HS-27A (cell line): Measurements from ENCODE around the gene CHD5.

Source experiments
- DNase-seq: peaks from one replicate; pipeline ENCODE4 v3.0.0-alpha.2; 2012; ENCODE audit warnings: low read depth, missing footprints

CHD5 gene

DNA sequence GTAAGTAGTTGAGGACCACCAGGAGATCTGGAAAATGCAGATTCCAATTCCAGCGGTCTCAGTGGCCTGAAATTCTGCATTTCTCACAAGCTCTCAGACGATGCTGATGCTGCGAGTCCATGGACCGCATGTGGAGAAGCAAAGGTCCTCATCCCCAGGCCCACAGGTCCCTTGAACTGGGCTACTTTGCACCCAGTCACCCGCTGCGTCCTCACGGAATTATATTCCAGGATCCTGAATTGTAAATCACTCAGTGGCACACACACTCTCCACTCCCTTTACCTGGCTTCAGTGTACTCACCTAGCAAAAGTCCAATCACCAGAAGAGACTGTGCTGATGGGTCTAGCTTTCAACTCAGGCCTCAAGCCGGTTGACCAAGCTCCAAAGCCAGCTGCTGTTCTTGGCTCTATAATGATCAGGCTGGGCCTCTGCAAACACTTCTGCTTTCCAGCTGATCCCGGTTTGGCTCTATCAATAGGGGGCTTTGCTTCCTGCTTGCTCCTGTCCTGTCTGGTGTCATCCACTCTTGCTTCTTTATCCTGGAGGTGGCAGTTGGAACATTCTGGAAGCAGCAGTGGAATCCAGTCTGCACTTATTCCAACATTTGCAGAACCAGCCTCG is 20.2 kb upstream of the CHD5 start:
- DNase-seq = no peak

DNA sequence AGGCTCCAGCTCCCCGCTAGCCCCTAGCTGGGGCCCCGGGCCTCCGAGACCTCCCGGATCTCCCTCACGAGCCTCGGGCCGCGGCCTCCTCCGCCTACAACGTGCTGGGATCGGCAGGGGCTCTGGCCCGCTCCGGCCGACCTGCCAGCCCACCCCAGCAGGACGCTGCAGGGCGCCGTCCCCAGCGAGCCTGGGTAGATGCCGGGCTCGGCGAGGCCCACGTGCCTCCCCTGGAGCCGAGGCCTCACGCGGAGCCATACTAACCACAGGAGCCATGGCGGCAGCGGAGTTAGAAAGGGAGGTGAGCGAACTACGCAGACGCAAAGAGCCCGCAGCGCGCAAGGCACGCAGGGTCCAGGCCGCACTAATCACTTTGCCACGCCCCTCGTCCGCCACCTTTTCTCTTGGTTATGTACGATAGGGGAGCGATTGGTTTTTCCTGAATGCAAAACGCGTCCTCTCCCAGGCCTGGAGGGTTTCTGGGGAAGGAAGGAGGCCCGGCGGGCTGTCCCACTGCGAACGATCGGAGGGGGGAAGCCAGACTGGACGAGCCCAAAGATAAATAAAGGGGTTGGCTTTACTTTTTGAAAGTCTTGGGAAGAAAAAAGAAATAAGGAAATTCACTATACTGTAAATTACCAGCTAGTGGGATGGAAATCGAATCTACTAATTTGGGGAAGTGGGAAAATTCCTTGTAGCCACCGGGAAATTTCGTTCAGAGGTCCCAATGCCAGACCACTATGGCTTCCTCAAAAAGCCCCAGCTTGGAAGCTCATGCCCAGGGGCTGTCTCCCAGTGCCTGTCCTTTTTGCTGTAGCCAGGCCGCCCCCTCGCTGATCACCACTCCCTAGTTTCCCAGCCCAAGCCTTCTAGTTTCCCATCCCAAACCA is 19.4 kb upstream of the CHD5 start, which contains the start of gene RPL22:
RPL22 (minus strand) TSS at position 298 of the 890 bp plus-strand sequence; CDS start at position 276, 22 bp downstream.
- peak; percentile 99 for DNase-seq

DNA sequence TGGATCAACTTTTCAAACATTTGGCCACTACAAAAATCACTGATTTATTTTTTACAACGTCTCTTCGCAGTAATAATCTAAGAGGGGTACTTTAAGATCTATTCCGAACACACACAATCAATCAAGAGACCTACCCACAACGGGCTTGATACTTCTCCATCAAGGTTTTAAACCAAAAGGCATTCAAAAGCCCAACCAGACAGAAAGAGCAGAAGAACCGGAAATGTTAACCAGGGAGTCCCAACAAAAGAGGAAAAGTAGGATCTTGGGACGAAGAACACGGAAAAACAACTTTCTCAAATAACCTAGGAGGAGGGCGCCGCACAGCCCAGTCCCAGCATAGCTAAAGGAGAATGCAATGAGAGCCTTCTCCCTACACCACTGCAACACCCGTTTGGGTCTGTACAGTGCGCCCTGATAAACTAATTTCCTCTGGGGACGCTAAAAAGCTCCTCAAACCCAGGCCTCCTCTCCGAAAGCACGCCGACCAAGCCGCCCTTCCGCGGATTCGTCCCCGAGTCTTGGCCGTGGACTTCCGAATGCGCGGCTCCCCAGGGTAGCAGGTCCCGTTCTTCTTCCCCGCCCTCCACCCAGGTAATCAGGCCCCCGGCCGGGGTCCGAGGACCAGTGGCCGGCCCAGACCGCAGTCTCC is 18.7 kb upstream of the CHD5 start:
- no peak for DNase-seq

DNA sequence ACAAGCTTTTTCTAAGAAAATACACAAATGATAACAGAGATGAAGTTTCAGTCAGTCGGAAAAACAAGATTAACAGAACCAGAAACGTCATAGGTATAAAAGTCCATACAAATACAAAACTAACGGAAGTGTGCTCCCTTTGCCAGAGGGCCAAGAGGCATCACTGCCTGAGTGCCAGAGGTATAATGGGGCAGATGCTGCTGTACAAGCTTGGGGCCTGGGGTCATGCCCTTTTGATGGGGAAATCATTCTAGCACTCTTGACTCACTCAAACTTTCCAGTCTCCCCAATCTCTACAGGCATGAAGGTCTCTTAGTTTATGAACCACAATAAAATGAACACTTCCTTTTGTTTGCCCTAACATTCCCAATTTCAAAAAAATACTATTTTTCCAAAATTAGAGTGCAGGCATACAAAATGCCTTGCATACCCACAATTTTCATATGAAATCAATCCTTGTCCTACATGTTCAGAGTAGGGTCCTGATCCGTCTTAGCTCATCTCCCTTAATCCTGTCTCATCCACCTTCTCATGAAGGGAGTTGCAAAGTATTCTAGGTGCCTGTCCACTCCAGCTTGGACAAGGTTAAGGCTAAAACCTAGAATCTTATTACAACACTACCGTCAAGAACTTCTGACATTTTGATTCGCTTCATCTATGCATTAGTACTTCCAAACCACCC is 17.8 kb upstream of the CHD5 start:
- no peak for DNase-seq

DNA sequence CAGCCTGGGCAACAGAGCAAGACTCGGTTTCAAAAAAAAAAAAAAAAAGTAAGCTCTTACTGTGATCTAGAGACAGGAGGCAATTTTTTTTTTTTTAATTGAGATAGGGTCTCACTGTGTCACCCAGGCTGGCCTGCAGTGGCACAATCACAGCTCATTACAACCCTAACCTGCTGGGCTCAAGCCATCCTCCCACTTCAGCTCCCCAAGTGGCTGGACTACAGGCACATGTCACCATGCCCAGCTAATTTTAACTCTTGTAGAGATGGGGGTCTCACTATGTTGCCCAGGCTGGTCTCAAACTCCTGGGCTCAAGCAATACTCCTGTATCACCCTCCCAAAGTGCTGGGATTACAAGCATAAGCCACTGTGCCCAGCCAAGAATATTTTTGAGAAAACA is 11.8 kb upstream of the CHD5 start:
- no peak for DNase-seq

DNA sequence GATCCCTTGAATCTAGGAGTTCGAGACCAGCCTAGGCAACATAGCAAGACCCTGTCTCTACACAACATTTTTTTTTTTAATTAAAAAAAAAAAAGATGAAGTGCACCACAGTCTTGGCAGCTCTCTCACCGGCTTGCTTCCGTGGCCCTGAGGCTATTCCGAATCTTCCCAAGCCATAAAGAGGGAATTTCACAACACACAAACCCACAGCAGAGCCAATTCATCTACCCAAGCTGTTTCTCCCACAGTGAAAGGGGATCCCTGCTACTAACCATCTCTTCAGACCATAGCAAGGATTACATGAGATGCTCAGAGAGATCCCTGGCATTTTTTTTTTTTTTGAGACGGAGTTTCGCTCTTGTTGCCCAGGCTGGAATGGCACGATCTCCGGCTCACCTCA is 8.3 kb upstream of the CHD5 start:
- no peak for DNase-seq

DNA sequence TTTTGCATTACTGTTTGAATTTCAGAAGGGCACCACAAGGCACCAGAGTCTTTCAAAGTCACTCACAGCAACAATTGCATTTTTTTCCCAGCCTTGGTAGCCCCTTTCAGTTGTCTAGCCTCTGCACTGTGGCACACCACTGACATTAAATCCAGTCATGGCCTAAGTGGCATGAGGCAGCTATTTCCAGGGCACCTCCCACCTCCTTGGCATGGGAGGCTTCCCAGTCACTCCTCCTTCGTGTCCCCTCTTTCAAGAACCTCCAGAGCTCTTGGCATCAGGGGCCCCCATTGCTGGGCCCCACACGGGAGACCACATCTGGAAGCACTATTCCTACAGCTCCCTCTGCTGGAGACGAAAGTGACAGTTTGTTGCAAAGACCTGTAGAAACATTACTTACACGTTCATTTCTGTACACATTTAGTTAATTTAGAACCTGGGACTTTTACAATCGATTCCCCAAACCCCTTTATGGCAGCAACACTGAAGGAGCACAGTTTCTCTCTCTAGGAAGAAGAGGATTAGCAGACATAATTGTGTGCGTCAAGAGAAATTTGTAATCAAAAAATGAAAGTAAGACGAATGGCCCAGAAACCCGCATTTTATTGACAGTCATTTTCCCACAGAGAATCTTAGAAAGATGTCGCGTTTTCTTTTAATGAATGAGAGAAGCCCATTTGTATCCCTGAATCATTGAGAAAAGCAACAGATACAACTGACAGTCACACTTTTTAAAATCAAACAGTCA is 5.7 kb upstream of the CHD5 start:
- no peak for DNase-seq

DNA sequence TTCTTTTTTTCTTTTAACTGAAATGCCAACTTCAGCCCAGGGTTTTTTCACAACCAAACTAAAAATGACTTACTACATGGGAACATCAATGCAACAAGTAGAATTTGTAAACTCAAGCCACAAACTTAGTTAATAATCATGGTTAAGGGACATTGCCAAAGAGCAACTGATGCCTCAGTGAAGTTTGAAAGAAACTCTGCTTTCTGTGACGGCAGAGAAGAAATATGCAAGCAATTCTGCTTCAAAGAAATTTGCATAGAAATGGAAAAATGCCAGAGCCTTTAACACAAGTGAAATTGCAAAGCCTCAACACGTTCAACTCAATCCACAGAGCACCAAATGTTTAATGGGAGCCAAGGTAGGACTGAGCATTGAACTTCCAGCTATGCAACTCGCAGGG is 5.0 kb upstream of the CHD5 start:
- DNase-seq = no peak

DNA sequence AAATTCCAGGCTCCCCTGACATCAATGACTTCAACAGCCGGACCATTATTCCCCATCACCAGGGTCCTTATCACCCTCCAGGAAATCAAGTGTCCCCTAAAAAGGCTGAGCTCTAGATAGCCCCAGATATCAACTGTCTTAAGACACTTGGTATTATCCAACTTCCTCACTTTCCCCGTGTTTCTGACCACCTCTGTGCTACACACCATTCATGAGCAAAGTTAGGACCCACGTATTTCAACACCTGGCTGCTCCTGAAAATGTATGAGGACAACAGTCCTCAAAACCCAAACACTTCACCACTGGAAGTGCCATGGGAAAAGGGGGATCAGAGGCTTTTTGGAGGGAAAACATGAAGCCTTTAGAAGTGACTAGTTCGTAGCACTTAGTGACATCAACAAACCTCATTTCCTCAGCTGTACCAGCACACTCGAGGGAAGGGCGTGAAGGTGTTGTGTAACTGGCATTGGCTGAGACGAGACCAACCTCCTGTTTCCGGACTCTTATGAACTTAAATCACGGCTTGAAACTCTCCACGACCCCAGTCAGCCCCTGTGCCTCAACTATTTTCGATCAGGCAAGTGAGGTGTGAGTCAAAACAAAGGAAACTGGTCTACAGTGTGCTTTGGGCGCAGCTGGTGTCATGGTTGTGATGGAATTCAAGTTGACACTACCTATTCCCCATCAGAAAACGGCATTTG is 4.1 kb upstream of the CHD5 start:
- DNase-seq = no peak

DNA sequence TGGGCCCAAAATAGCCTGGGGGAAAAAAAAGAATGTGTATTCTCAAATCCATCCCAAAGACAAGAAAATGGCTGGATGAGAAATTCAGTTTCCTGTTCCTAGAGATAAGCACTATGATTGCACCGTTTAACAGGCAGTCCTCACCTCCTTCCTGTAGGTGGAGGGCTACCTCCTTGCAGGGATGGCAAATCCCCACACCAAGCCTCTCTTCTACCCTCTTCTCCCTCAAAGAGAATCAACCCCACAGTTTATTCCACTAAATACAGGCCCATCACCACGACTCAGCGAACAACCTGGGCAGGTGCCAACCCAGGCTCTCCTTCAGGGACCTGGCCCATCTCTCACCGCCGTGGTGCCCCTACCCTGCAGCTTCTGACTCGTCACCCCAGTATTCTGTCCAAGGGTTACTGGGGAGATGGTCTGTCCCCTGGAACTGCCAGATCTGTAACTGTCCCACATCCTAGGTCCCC is 3.4 kb upstream of the CHD5 start:
- no peak for DNase-seq

DNA sequence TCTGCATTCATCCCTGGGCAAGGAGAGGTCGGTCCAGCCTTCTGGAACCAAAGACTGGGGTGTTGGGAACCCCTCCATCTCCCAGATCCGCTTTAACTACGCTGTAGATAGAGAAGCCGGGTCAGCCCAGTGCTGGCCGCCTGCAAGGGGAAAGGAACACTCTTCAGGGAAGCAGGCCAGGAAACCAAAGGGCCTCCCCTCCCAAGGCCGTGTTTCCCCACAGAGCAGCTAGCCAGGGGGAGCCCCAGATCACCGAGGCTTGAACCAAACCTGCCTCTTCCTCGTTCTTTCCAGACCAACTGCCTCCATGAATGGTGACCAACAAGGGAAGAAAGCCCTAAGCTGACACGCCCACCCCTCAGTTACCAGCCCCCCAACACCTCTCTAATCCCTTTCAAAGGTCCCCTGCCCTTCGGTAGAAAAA is 1.2 kb upstream of the CHD5 start:
- no peak for DNase-seq

DNA sequence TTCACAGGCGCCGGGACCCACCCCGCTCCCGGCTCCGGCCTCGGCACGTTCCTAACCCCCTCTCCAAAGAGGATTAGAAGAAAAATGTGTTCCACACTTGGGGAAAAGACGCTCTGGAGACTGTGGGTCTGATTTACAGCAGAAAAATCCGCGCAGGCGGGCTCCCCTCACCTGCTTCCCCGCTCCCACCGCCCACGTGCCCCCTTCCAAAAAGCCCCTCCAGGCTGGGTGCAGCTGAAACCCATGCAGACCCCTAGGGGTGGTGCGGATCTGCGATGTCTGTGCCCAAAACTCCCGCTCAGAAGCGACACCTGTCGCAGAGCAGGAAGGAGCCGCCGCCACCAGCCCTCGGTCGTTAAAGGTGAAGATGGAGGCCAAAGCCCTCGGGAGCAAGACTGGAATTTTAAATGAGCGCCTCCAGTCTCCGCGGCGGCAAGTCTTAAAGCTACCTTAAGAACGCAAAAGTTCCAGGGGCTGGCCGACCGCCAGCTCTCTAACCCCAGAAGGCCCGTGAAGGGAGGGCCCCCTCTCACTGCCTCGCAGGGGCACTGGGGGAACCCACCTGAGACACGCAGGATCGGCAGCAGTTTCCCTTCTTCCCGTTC is 688 bp upstream of the CHD5 start:
- no peak for DNase-seq

DNA sequence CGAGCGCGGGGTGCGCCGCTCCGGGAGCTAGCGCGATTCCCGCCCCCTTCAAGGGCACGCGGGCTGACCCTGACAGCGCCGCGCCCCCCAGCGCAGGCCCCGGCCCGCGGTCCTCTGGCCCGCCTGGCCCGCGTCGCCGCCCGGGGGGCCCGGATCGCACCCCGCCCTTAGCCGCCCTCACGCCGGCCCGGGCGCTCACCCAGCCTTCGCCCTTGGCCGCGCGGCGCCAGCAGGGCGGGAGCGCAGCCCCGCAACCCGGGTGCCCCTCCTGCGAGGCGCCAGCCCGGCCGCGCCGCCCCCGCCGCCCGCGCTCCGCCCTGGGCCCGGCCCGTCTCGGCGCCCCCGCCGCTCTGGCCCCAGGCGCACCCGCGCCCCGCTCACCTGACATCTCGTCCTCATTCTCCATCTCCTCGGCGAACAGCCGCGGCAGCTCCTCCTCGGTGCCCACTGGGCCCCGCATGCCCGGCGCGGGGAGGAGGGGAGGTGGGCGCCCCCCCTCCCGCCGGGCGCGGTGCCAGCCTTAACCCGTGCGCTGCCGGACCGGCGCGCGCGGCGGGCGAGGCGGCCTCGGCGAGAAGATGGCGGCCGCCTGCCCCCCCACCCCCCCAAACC is 451 bp downstream of the CHD5 start:
- no peak for DNase-seq

DNA sequence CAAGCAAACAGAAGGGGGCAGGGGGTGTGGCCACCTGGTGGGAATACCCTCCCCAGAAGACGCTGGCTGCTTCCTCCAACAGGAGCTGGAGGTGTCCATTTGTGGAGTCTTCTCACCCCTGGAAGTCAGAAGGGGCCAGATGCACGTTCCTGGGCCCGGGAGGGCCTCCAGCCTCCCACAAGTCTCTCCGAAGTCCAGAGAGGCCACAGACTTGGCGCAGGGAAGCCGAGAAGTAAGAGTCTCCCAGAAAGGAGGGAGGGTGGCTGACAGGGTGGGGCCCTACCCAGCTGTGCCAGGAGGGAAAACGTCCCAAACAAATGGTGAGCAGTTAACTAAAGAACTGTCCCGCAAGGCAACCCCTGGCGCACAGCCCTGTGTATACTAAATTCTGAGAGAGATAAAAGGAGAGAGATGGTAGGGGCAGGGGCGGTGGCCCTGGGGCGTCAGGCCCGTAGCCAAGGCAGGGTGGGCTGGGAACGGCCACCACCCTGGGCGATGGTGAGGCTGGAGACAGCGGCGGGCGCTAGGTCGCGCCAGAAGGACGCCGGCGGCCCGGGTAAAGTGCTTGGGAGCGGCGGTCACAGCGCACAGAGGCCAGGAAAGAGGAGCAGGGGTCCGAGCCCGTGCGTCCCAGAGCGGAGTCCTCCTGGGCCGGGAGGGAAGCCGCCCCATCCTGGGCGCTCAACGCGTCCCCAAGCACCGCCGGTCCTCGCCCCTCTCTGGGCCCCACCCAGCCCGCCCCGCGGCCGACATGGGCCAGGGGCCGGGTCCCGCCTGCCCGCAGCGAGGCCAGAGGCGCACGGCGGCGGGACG is 1.2 kb downstream of the CHD5 start:
- DNase-seq = no peak

DNA sequence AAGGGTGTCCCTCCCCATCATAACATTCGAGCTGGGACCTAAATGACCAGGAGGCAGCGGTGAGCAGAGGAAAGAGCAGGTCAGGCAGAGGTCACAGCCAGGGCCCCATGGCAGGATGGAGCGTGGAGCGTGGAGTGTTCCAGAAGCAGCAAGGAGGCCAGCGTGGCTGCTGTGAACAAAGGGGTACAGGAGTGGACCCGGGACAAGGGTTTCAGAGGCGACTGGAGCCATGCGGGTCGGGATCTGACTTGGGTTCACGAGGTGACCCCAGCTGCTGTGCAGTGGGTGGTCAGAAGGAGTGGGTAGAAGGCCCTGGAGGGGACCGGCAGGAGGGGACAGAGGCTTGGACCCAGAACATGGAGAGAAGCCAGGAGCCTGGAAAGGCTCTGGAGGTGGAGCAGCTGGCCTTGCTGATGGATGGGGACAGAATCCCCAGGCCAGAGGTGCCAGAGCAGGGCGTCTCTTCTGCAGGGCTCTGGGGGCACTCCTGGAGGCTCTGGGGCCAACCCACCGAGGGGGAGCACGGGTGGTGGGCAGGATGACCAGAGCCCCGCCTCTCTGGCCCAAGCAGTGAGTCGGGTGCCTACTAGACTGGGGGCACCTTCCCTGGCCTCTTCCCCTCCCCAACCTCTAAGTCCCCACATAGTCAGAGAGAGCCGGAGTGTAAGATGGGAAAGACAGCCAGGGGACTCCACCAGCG is 2.3 kb downstream of the CHD5 start:
- DNase-seq = no peak

DNA sequence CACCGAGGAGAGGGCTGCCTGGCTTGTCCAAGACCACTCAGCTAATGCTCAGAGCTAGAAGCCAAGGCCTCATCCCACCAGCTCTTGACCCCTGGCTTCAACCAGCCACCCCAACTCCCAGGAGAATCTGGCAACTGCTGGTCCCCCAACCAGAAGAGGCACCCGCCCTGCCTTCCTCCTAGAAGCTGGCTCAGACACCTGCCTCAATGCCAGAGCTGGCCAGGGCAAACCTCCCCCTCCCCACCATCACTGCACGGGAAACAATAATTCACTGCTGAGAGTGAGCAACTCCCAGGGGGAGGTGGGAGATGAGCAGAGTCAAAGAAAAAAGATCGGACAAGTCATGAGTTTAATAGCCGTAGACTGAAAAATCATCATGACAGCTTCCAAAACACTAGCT is 3.3 kb downstream of the CHD5 start:
- no peak for DNase-seq

DNA sequence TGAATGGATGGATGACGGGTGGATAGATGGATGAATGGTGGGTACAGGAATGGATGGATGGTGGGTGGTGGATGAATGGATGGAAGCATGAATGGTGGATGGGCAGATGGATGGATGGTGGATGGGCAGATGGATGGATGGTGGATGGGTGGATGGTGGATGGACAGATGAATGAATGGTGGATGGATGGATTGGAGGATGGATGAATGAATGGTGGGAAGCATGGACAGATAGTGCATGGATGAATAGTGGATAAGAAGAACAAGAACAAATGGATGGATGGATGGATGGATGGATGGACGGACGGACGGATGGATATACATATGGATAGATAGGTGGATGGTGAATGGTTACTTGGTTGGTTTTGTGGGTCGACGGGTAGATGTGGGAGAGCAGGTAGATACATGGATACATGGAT is 4.7 kb downstream of the CHD5 start:
- DNase-seq = no peak

DNA sequence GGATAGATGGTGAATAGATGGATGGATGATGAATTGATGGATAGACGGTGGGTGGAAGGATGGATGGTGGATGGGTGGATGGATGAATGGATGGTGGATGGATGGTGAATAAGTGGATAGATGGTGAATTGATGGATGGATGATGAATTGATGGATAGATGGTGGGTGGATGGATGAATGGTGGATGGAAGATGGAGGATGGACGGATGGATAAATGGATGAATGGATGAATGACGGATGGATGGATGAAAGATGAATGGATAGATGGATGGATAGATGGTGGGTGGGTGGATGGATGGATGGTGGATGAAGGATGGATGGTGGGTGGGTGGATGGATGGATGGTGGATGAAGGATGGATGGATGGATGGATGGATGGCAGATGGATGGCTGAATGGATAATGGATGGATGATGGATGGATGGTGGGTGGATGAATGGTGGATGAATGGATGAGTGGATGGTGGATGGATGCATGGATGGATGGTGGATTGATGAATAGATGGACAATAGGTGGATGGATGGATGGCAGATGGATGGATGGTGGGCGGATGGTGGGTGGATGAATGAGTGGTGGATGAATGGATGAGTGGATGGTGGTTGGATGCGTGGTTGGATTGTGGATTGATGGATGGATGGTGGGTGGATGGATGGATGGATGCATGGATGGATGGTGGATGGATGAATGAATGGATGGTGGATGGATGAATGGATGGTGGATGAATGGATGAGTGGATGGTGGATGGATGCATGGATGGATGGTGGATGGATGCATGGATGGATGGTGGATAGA is 5.3 kb downstream of the CHD5 start:
- DNase-seq = no peak
